GM19351 (cell line): Measurements from ENCODE around the gene RAB31.

Experiments
- ATAC-seq: cut with Tn5 transposase; IDR thresholded peaks from one replicate; pipeline ENCODE4 v1.9.1; 2021; ENCODE audit warnings: mild to moderate bottlenecking, moderate library complexity; ENCODE audit not compliant: unreplicated experiment

The RAB31 gene

GRCh38 chr18:9814431-9814830, 106.3 kb downstream of the RAB31 start:
- ATAC-seq: no peak

DNA sequence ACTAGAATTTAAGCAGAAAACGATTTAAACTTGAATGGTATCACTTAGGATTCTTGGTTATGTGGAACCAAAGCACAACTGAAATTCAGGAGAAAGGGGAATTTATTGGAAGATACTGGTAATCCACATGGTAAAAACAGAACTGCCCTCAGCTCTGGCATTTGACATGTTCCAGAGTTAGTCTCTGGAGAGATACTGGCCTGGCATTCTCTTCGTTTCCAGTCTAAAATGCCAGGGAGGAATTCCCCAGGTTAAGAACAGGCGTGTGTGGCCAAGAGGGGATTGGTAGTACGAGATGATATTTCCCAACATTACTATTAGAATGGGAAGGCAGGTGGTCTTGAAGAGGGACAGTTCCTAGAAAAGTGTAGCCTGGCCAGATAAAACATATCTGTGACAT, 109.2 kb downstream of the RAB31 start:
- ATAC-seq: no peak

GRCh38 chr18:9817725-9818422, 109.8 kb downstream of the RAB31 start:
- ATAC-seq: no peak

DNA sequence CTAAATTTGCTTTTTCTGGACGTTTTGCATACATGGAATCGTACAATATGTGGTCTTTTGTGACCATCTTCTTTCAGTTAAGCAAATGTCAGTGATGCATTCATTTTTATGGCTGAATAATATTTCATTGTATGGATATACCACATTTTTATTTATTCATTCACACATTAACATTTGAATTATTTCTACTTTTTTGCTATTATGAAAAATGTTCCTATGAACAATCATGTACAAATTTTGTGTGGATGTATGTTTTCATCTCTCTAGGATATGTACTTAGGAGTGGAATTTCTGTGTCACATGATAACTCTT, 110.3 kb downstream of the RAB31 start:
- no peak for ATAC-seq

- ATAC-seq: no peak
Observed at GRCh38 chr18:9820127-9820526, 112.0 kb downstream of the RAB31 start.

- ATAC-seq: no peak
Observed at GRCh38 chr18:9820719-9821118, 112.6 kb downstream of the RAB31 start.

DNA sequence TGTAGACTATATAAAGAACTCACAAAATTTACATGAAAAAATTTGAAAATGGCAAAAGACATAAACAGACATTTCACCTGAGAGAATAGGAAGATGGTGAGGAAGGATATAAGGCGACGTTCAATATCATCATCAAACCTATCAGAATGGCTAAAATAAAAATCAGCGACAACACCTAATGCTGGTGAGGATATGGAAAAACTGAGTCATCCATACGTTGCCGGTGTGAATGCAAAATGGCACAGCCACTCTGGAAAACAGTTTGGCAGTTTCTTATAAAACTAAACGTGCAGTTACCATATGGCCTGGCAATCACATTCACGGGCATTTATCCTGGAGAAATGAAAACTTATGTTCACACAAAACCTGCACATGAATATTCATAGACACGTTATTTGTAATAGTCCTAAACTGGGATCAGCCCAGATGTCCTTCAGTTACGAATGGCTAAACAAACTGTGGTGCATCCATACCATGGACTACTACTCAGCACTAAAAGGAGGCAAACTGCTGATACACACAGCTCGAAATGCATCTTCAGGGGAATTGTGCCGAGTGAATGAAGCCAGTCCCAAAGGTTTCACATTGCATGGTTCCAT, 114.6 kb downstream of the RAB31 start:
- no peak for ATAC-seq

- no peak for ATAC-seq
Observed at GRCh38 chr18:9823805-9824473, 115.8 kb downstream of the RAB31 start.

- no peak for ATAC-seq
Observed at GRCh38 chr18:9824474-9824832, 116.4 kb downstream of the RAB31 start.

- no peak for ATAC-seq
Observed at GRCh38 chr18:9824952-9825371, 116.9 kb downstream of the RAB31 start.

- no peak for ATAC-seq
Observed at GRCh38 chr18:9825571-9826073, 117.5 kb downstream of the RAB31 start.

DNA sequence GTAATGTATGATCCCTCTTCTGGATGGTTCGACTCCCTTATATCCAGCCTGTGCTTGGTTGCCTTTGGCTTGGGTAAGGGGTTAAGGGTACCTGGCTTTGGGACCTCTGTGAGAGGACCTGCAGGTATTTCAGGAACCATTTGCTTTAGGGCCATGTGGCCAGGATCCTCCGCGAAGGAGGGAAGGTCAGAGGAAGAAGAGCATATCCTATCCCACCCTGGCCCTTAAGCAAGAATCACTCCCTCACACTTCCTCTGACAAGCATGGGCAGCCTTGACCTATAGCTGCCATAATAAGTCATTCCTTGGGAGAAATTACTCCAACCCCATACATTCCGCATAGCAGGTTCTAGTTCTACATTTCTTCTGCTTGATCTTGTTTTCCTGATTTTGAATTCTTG, 118.6 kb downstream of the RAB31 start:
- ATAC-seq: no peak

DNA sequence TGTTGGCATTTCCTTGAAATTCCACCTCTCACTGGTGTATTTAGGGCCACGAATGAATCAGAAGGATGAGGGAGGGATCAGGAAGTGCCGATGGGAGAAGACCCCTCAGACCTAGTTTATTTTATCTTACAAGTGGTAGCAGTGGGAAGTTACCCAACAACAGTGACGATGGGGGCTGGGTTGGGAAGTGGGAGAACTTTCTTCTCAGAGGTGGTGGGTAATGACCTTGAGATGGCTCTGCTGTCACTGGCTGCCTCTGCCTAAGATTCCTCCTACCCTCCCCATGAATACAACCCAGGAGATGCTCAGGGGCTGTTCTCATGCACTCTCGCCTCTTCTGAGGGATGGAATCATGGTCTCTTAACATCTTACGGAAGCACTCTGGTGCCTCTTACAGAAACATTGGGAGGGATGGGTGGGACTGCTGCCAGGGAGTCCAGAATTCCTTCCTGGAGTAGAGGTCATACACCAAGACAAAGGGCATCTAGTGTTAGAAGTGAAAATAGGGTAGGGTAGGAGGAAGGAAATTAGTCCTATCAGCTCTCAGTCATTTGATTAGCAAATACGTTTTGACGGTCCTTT, 119.2 kb downstream of the RAB31 start:
- no peak for ATAC-seq

GRCh38 chr18:9827793-9828505, 119.8 kb downstream of the RAB31 start:
- ATAC-seq: no peak

DNA sequence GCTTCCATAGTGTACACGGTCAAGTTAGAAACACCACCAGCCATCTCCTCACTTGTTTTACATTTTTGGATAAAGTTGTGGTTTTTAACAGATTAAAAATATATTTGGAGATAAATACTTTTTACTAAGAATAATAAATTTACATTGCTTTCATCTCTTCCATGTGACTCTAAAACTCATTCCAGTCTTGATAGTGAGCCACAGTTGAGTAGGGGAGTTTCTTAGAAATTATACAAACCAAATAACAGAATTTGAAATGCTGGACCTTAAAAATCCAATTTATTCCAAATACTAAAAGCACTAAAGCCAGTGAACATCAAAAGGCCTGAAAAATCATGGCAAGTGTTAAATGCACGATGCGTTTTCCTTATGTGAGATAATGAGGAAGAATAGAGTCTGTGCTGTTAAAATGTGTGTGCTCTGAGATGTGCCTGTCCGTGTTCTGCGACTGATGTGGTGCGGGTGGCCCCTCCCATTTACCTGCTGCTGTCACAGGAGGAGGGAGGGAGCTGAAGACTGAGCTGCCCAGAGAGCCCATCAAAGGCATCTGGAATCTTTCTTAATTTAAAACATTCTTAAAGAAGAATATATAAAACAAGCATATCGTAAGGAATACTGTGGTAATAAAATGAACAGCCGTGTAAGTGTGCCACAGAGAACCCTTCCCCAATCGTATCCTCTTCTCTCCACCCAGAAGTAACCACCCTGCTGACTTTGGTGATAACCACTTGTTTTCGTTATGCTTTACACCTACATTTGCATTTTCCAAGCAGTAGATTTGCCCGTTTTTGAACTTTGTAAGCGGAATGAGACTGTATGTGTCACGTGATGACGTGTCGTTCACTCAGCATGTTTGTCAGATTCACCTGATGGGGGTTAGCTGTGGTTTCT, 120.7 kb downstream of the RAB31 start:
- ATAC-seq: no peak

GRCh38 chr18:9829397-9829712, 121.3 kb downstream of the RAB31 start:
- ATAC-seq: no peak

- ATAC-seq: no peak
Observed at GRCh38 chr18:9831036-9831722, 123.1 kb downstream of the RAB31 start.

- ATAC-seq: no peak
Observed at GRCh38 chr18:9831723-9832199, 123.7 kb downstream of the RAB31 start.

DNA sequence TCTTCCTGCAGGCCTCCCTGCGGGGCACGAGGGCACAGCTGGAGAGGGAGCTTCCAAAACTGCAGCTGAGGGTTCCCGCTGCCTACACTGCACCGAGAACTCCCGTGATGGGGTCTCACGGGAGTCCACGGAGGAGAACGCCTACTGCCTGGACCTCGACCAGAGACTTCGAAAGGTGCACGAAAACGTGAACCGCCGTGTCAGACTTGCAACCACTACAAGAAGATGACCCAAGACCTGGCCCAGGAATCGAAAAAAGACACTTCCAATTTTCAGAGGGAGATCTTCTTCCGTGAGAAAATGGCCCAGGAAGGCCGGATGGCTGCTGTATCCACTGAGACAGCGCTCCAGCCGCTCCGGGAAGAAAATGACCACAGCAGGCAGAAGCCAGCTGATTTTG, 124.8 kb downstream of the RAB31 start:
- ATAC-seq: no peak

- no peak for ATAC-seq
Observed at GRCh38 chr18:9834551-9834950, 126.5 kb downstream of the RAB31 start.
